Measurements from ENCODE around the gene FHIT. TPM values are rescaled to one million over a fixed set of nuclear protein-coding genes. Genes with fewer than 3 reads are reported as not detected.

The FHIT gene
- total RNA-seq, 1 donor from 2014 or later = 1.3 TPM

GRCh38 chr3:60855250-60855649, 396.0 kb downstream of the FHIT start:
- DNase-seq (ENCODE audit: low read depth, low spot score) = no peak

GRCh38 chr3:60854791-60855190, 396.5 kb downstream of the FHIT start:
- no peak for DNase-seq (ENCODE audit: low read depth, low spot score)

- DNase-seq (ENCODE audit: low read depth, low spot score) = no peak
Observed at GRCh38 chr3:60847791-60848190, 403.5 kb downstream of the FHIT start.

- DNase-seq (ENCODE audit: low read depth, low spot score) = no peak
Observed at GRCh38 chr3:60844256-60844655, 407.0 kb downstream of the FHIT start.

GRCh38 chr3:60841355-60841754, 409.9 kb downstream of the FHIT start:
- no peak for DNase-seq (ENCODE audit: low read depth, low spot score)

GRCh38 chr3:60839246-60839645, 412.0 kb downstream of the FHIT start:
- DNase-seq (ENCODE audit: low read depth, low spot score) = no peak

- DNase-seq (ENCODE audit: low read depth, low spot score) = no peak
Observed at GRCh38 chr3:60835796-60836195, 415.5 kb downstream of the FHIT start.

GRCh38 chr3:60829058-60829457, 422.2 kb downstream of the FHIT start:
- no peak for DNase-seq (ENCODE audit: low read depth, low spot score)

GRCh38 chr3:60827666-60828065, 423.6 kb downstream of the FHIT start:
- no peak for DNase-seq (ENCODE audit: low read depth, low spot score)

GRCh38 chr3:60826511-60826910, 424.7 kb downstream of the FHIT start:
- no peak for DNase-seq (ENCODE audit: low read depth, low spot score)

GRCh38 chr3:60812502-60812901, 438.8 kb downstream of the FHIT start:
- no peak for DNase-seq (ENCODE audit: low read depth, low spot score)

GRCh38 chr3:60810881-60811280, 440.4 kb downstream of the FHIT start:
- no peak for DNase-seq (ENCODE audit: low read depth, low spot score)

- DNase-seq (ENCODE audit: low read depth, low spot score) = no peak
Observed at GRCh38 chr3:60809857-60810610, 441.2 kb downstream of the FHIT start.

GRCh38 chr3:60803216-60804173, 447.8 kb downstream of the FHIT start:
- DNase-seq (ENCODE audit: low read depth, low spot score) = no peak

GRCh38 chr3:60801307-60801706, 449.9 kb downstream of the FHIT start:
- no peak for DNase-seq (ENCODE audit: low read depth, low spot score)

GRCh38 chr3:60798456-60798855, 452.8 kb downstream of the FHIT start:
- no peak for DNase-seq (ENCODE audit: low read depth, low spot score)

- DNase-seq (ENCODE audit: low read depth, low spot score) = no peak
Observed at GRCh38 chr3:60792249-60792852, 458.9 kb downstream of the FHIT start.

- DNase-seq (ENCODE audit: low read depth, low spot score) = no peak
Observed at GRCh38 chr3:60788185-60788584, 463.1 kb downstream of the FHIT start.

GRCh38 chr3:60781935-60782334, 469.3 kb downstream of the FHIT start:
- no peak for DNase-seq (ENCODE audit: low read depth, low spot score)

- no peak for DNase-seq (ENCODE audit: low read depth, low spot score)
Observed at GRCh38 chr3:60779637-60780036, 471.6 kb downstream of the FHIT start.

GRCh38 chr3:60775985-60776384, 475.3 kb downstream of the FHIT start:
- no peak for DNase-seq (ENCODE audit: low read depth, low spot score)

- DNase-seq (ENCODE audit: low read depth, low spot score) = no peak
Observed at GRCh38 chr3:60774617-60775016, 476.6 kb downstream of the FHIT start.
